ENCODE measurements around the gene RCN1. TPM values are rescaled to one million over a fixed set of nuclear protein-coding genes. Genes with fewer than 3 reads are reported as not detected.

Gene RCN1
- total and polyA plus RNA-seq, 2 donors from 2014 or later: 82.0 to 85.0 TPM

DNA sequence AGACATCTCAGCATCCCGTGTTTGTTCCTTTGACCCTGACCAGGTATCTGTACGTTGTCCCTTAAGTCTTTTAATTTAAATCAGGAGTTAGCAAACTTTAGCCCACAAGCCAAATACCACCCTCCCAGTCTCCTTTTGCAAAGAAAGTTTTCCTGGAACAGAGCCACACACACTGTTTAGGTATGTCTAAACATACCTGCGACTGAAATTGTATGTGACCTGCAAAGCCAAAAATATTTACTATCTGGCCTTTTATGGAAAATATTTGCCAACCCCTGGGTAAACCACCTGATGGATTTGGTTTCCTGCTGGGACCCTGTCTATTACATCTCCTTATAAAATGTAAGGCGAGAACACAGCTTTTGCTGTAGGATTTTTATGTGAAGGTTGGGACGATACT, 20.2 kb upstream of the RCN1 start:
- FAIRE-seq (no peak), DNase-seq (no peak)
- no peaks in the 10 kb centered on the region for H3K36me3 ChIP-seq (ENCODE audit: control insufficient read depth in 2 of 3, insufficient read depth in 3 of 3, low read length in 3 of 3)

DNA sequence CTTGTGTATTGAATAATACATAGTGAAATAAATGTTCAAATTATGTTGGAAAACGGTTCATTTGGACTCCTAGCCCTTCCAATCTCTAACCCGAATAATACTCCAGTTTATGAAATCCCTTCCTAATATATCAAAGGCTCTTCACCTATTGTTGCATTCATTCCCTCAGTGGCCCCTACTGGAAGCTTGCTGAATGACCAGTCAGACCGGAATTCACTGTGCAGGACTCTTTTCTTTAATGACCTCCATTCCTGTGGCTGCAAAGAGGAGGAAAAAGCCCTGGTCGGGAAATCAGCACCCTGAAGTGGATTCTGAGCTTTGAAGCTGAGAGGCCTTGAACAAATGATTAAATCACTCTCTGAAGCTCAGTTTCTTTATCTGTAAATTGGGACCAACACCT, 19.1 kb upstream of the RCN1 start:
- peak in 3 of 5 donors; percentile 48 to 65 (median 63) for DNase-seq
- FAIRE-seq: no peak
- H3K27ac ChIP-seq (ENCODE audit: low read depth in 2 of 2, low read length in 2 of 2): no peak overlapping the region
- no peaks in the 10 kb centered on the region for H3K9me3 ChIP-seq (ENCODE audit: control insufficient read depth in 2 of 3, insufficient read depth in 1 of 3, low read length in 3 of 3)
- H3K9ac ChIP-seq (ENCODE audit: low read length in 3 of 3): no peak overlapping the region
- intact Hi-C loops (cut with DNase I): no loop called here
- TF ChIP-seq, protein P1, sequence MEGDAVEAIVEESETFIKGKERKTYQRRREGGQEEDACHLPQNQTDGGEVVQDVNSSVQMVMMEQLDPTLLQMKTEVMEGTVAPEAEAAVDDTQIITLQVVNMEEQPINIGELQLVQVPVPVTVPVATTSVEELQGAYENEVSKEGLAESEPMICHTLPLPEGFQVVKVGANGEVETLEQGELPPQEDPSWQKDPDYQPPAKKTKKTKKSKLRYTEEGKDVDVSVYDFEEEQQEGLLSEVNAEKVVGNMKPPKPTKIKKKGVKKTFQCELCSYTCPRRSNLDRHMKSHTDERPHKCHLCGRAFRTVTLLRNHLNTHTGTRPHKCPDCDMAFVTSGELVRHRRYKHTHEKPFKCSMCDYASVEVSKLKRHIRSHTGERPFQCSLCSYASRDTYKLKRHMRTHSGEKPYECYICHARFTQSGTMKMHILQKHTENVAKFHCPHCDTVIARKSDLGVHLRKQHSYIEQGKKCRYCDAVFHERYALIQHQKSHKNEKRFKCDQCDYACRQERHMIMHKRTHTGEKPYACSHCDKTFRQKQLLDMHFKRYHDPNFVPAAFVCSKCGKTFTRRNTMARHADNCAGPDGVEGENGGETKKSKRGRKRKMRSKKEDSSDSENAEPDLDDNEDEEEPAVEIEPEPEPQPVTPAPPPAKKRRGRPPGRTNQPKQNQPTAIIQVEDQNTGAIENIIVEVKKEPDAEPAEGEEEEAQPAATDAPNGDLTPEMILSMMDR (IDR thresholded peaks at IDR 0.05; ENCODE audit: borderline replicate concordance, extremely low read depth, insufficient read depth): no peak
- H3K36me3 ChIP-seq (ENCODE audit: control insufficient read depth in 2 of 3, insufficient read depth in 3 of 3, low read length in 3 of 3): no peaks in the 10 kb centered on the region
- no peaks in the 10 kb centered on the region for H3K27me3 ChIP-seq (ENCODE audit: control insufficient read depth, insufficient read depth, low read length)
- no peaks in the 10 kb centered on the region for H3K4me1 ChIP-seq (ENCODE audit: control insufficient read depth in 2 of 3, insufficient read depth in 2 of 3, low read depth in 1 of 3, low read length in 3 of 3)
- no peak overlapping the region for H3K4me3 ChIP-seq (ENCODE audit: low read length in 3 of 3)

More for the DNA sequence above, 20.2 kb upstream of the RCN1 start:
- intact Hi-C loops (cut with DNase I): no loop called here
- H3K9me3 ChIP-seq (ENCODE audit: control insufficient read depth in 2 of 3, insufficient read depth in 1 of 3, low read length in 3 of 3): no peaks in the 10 kb centered on the region
- H3K4me1 ChIP-seq (ENCODE audit: control insufficient read depth in 2 of 3, insufficient read depth in 2 of 3, low read depth in 1 of 3, low read length in 3 of 3): no peaks in the 10 kb centered on the region
- H3K4me3 ChIP-seq (ENCODE audit: low read length in 3 of 3): no peak overlapping the region
- no peak overlapping the region for H3K27ac ChIP-seq (ENCODE audit: low read depth in 2 of 2, low read length in 2 of 2)
- H3K27me3 ChIP-seq (ENCODE audit: control insufficient read depth, insufficient read depth, low read length): no peaks in the 10 kb centered on the region
- TF ChIP-seq, protein P1 (IDR thresholded peaks at IDR 0.05; ENCODE audit: borderline replicate concordance, extremely low read depth, insufficient read depth): no peak
- H3K9ac ChIP-seq (ENCODE audit: low read length in 3 of 3): no peak overlapping the region

DNA sequence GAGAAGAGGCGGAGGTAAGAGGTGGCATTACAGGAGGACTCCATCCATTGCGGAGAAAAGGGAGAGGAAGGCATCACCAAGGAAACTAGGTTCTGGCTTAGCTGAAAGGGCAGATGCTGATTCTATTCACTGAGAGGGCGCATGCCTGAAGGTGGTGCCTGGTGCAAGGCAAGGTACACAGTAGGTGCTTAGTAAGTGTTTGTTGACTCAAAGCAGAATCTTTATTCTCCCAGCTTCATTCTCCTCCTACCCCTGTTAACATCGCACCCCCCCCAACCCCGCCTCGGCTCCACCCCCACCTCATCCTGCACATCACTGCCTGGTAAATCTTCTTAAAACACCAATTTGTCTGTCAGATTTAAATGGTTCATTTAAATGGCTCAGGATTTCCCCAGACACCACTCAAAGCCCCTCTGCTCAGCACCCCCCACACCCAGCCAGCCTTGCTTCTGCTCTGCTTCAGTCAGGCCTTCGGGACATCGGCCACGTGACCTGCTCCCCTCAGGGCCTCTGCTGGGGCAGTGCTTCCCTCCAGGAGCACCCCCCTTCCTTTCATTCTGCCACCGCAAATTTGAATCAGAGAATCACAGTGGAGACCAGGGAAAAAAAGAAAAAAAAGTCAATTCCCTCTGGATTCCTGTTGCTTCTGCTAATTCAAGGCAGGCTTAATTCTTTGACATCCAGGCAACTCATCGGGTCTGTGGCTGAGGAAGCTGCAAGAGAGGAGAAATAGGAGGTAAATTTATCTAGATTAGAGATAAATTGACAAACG, 17.8 kb upstream of the RCN1 start:
- Histone ChIP-seq H3K4me3 (ENCODE audit: low read length in 3 of 3) (no peak overlapping the region), H3K4me1 (ENCODE audit: control insufficient read depth in 2 of 3, insufficient read depth in 2 of 3, low read depth in 1 of 3, low read length in 3 of 3) (no peaks in the 10 kb centered on the region), H3K36me3 (ENCODE audit: control insufficient read depth in 2 of 3, insufficient read depth in 3 of 3, low read length in 3 of 3) (no peaks in the 10 kb centered on the region), H3K27me3 (ENCODE audit: control insufficient read depth, insufficient read depth, low read length) (no peaks in the 10 kb centered on the region), H3K27ac (ENCODE audit: low read depth in 2 of 2, low read length in 2 of 2) (no peak overlapping the region), H3K9ac (ENCODE audit: low read length in 3 of 3) (no peak overlapping the region), H3K9me3 (ENCODE audit: control insufficient read depth in 2 of 3, insufficient read depth in 1 of 3, low read length in 3 of 3) (no peaks in the 10 kb centered on the region)
- TF ChIP-seq, protein P1 (IDR thresholded peaks at IDR 0.05; ENCODE audit: borderline replicate concordance, extremely low read depth, insufficient read depth): no peak
- FAIRE-seq (no peak), DNase-seq (no peak)
- intact Hi-C loops (cut with DNase I): no loop called here

Data from kidney (tissue), 14 donors.